Stimulated activated naive CD4-positive, alpha-beta T cell (primary cell): Measurements from ENCODE around the gene TBC1D5.

Source experiments
- DNase-seq, 6 experiments: peaks; one replicate each; lab custom pipeline; 2025; lab: John Stamatoyannopoulos, UW

TBC1D5 gene

GRCh38 chr3:17479681-17480405 is 262.6 kb downstream of the TBC1D5 start:
- DNase-seq = no peak

DNA sequence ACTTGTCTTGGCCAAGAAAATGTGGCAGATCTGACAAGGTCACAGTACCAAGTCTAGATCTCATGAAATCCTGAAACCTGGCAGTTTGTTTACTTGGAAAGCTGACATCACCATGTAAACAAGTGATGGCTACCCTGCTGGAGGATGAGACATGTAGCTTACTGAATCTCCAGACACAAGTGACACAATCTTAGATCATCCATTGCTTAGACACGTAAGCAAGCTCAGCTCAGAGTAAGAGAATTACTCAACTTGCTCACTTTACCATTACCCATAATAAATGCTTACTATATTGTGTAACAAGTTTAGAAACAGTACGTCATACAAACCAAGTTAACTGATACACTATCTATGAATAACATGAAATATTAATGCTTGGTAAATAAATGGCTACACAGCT is 263.8 kb downstream of the TBC1D5 start:
- DNase-seq = no peak

DNA sequence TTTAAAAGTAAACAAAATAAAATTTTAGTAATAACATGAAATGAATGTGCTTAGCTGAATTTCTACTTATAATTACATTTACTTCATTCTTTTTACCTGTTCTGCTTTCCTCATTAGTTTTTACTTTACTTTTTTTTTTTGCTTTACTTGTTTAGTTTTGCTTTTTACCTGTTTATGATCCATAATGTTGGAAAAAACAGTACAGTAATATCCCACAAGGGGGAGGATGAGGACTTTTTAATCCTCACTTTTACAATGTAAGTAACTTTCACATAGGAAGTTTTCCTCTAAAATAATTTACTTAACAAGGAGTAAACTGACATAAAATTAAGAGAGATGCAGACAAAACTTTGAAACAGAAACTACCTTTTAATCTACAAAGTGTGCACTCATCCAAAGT is 268.7 kb downstream of the TBC1D5 start:
- no peak for DNase-seq

DNA sequence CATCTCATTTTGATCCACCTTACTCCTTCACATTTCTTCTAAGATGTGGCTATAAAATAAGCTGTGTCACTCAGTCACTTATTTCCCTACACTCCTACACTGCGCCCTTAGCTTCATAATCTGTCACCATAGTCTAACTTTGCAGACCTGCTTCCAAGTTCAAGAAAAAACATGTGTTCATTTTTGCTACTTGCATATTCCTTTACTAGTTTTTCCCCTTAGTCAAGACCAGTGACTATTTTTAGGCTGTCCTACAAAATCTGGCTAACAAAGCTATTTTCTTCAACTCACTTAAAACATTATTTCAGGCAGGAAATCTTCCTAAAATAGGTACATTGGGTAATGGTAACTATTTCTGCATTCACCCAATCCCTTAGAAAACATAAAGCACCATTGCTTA is 272.5 kb downstream of the TBC1D5 start:
- DNase-seq = no peak

GRCh38 chr3:17469520-17469919 is 272.9 kb downstream of the TBC1D5 start:
- no peak for DNase-seq

DNA sequence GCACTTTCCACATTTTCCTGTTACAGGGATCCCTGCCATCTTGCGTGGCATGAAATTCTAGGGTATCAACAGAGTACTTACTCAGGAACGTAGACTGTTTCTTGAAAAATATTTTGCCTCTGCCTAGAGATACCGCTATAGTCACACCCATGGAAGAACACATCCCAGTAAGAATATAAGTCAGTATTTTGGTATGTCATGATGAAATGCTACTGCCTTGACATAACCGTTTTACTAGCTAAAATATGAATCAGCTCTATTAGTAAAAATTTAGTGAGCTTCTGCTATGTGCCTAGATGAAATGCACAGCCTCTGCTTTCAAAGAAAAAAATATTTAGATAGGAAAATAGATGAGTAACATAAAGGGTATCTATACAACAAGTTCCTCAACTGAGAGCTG is 276.4 kb downstream of the TBC1D5 start:
- DNase-seq = no peak

DNA sequence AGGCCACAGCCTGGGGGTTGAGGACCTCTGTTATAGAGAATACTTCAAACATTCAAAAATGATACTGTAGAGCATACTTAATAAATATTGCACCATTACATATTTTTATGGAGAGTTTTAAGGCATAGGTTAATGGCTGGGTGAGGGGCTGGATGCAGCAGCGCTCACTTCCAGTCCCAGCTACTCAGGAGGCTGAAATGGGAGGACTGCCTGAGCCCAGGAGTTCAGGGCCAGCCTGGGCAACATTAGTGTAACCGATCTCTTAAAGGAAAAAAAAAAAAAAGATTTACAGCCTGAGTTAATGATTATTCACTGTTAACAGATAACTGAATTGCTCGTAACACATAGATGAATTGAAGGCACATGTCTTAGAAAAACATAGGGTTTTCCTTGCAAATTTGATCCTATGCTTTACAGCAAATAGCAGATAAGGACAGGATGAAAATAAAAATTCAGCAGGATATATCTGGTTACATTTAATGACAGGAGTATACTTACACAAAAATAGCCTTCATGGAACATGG is 282.9 kb downstream of the TBC1D5 start:
- DNase-seq = no peak

DNA sequence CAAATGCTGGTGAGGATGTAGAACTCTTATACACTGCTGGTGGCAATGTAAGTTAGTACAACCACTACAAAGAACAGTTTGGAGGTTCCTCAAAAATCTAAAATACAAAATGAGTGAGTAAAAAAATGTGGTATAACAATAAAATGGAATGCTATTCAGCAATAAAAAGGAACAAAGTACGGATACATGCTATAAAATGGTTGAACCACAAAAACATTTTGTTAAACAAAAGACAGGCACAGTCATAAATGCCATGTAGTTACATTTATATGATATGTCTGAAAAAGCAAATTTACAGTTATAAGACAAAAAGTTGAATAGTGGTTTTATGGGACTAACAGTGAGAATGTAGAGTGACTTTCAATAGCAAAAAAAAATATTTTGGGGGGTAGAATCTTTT is 285.8 kb downstream of the TBC1D5 start:
- DNase-seq = no peak

- no peak for DNase-seq
Observed at GRCh38 chr3:17456046-17456445, 286.4 kb downstream of the TBC1D5 start.

DNA sequence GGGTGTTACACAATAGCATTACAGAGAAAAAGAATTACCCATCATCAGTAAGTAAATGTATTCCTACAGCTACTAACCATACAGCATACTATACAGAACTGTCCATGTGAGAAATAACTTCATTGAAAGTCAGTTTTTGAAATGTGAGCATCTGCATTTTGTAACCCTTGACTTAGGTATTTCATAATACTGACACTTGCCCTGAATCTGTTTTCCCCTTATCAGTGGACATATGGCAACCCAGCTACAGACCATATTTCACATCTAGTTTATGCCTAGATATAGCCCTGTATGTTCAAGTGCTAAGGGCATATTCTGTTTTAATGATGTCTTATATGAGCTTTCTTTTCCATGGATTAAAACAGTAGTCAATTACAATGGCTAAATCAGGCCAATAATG is 297.6 kb downstream of the TBC1D5 start:
- DNase-seq = no peak

DNA sequence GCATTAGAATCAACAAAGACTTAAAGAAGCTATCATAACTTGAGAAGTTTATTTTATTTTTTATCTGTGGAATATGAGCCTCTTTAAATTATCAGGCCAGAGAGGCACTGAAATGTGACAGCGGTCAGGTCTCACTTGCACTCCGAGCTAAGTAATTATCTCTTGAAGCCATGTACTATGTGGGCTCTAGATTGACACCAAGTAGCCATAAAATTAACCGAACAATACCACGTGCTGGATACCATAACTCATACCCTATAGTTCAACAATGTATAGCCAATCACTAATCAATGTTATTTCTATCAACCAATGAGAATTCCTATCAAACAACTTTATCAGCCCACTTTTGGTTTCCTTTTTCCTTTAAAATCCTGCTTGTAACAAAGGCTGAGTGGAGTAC is 299.3 kb downstream of the TBC1D5 start:
- no peak for DNase-seq

DNA sequence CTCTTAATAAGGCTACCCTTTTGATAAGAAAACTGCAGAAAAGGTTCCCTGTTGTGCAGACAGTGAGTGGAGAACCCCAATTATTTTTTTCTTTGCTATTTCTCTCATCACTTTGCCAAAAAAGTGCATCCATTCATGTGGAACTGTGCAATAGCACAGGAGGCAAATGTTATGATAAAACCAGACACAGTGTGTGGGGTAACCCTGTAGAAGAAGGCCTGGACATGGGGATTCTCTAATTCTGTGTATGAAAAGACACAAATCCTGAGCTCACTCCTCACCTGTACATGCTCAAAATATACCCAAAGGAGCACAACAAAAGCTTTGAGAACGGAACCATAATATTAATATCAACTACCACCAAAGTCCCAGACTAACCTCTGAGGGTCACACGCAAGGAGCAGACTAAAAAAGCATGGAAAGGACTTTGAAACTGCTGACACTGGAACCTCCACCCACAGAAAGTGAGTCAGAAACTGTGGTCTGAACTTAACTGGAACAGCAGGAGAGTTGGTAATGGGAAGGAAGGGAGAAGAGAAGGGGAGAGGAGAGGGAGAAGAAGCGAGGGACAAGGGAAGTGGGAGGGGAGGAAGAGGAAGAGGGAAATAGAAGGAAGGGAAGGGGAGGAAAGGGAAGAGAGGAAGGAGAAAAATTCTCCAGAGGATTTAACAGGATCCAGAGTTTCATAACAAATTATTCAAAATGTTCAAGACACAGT is 299.9 kb downstream of the TBC1D5 start:
- no peak for DNase-seq

- DNase-seq = no peak
Observed at GRCh38 chr3:17433876-17434275, 308.6 kb downstream of the TBC1D5 start.

DNA sequence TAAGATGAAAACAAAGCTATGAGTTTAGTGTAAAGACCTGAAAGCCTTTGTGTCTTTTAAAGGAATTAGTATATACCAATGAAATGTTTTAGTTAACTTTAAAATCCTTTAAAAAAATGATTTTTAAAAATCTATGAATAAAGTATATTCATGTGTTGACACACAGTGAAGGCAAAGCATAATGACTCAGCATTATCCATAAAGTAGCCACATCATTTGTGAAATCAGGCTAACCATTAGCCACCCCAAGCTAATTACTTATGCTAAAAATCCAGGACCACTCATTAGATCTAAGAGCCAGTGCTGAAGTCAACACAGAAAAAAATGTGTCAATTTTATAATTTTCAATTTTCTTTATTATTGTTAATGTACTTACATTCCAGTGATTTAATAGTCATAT is 310.2 kb downstream of the TBC1D5 start:
- no peak for DNase-seq

DNA sequence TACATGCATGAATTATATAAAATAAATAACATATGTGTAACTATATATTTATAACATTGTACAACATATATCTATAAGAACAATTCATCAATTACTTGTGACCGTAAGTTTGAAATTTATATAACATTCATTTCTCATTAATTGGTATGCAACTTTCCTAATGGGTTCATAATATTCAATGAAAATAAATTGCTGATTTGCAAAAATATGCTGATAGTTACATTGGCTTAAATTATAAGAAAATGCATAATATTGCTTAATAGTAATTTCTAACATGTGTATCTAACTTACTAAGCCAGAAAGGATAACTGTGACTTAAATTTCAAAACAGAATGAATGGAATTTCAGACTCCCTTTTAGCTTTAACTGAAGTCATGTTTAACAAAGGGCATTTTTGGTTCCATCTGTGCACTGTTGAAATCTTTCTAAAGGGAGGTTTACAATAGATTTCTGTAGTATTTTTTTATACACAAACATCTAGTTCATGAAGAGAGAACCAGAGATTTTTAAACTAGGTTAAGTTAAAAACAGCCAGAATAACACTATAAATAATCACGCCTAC is 310.9 kb downstream of the TBC1D5 start:
- no peak for DNase-seq

DNA sequence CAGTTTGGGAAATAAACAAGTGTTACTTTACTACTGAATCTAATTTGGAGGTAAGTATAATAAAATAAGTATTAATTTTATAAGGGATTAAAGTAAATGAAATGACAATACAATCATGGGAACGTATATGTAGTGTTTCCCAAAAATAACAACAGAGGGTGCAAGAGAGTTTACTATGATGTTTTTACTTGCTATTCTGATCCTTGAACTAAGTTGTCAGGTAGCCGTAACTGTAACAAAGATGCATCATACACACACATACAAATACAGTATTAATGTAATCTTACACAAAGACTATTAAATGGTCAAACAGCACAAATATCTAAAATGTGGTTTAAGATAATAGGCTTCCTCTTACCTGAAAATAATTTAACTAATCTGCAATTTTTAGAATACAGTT is 311.4 kb downstream of the TBC1D5 start:
- peak in 1 of 6 experiments; percentile 3 for DNase-seq

DNA sequence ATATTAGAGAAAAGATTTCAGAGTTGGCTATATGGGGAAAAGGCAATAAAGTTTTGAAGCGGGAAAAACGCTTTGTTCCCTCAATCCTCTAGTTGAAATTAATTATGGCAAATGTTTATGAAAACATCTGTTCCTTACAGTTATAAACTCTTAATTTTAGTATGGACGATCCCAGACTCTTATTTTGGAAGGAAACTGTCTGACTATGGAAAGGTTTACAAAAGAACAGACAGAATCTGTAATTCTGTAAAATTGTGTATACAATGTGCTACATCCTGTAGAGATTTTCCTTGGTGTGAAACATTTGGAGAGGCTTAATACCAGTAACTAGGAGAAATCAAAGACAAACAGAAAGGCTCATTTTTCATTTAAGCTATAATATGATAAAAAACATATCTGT is 311.8 kb downstream of the TBC1D5 start:
- DNase-seq = no peak

DNA sequence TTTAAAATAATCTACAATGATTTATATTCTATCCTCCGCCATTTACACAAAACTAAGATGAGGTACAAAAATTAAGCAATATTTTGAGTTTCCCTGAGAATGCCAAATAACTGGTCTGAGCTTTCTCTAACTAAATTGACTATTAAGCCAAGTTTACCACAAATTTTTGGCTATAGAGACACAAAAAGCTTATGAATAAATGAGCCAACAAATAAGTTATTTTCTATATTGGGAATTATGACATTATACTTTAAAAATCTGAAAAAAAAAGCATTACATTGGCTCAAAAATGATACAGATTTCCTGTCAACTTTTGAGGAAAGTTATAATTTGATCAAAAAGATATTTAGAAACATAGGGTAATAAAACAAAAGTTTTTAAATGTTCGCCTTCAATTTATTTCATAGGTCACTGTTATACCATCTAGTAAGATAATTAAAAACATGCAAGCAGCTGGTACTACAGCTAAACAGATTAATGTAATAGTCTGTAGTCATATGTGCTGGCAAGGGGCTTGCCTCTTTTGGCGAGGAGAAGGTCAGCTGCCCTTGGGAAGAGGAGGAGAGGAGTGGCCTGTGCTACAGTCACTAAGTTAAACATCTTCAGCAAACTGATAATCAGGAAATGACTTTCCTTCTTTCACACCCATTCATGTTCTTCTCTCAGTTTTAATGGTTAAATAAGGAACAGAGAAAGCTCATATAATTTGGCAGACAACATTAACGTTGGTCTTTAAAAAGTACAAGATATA is 318.5 kb downstream of the TBC1D5 start:
- DNase-seq = no peak

GRCh38 chr3:17422636-17423035 is 319.8 kb downstream of the TBC1D5 start:
- no peak for DNase-seq

DNA sequence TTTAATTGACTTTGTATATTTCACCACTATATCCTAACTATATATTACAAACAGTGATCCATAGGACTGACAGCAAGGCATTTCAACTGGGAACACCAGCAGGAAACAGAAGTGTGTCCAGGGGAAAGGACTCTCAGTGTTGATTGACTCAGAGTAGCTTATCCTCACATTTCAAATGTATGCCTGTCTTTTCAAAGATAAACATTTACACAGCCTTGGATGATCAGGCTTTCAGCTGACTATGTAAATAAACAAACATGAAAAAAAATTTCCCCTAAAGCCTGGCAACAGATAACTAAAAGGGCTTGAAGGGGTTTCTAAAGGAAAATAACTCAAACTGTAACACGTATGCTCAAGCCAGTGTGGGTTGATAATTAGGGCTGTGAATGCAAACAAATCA is 321.8 kb downstream of the TBC1D5 start:
- no peak for DNase-seq

GRCh38 chr3:17412950-17413530 is 329.4 kb downstream of the TBC1D5 start:
- peak in 3 of 6 experiments; percentile 9 to 49 (median 45) for DNase-seq
